K562 (cell line): ENCODE data around the gene KIF1A. TPM values are rescaled to one million over a fixed set of nuclear protein-coding genes. Genes with fewer than 3 reads are reported as not detected.

Experiments used
- ARID2 ChIP-seq: fragments of 450-650 bp; IDR thresholded peaks from 2 replicates; pipeline ENCODE4 v1.6.1; 2017; ENCODE audit warnings: antibody characterized with exemption, mild to moderate bottlenecking
- CBX8 ChIP-seq: fragments of 200-600 bp; sonication (generic); IDR thresholded peaks from 2 replicates; pipeline ENCODE4 v1.6.1; 2012; ENCODE audit warnings: borderline replicate concordance, mixed run types, low read depth, mild to moderate bottlenecking, moderate library complexity, mixed read lengths, low read length, control low read depth, inconsistent platforms; ENCODE audit not compliant: poor library complexity, severe bottlenecking; ENCODE audit errors: extremely low read depth
- CHD7 ChIP-seq: fragments of 200-600 bp; sonication (generic); IDR thresholded peaks from one replicate; pipeline ENCODE4 v1.6.1; 2012; ENCODE audit warnings: mild to moderate bottlenecking, low read depth, low read length, inconsistent platforms
- KLF1 ChIP-seq: fragments of 450-650 bp; IDR thresholded peaks from 2 replicates; pipeline ENCODE4 v1.6.1; 2016; ENCODE audit warnings: missing genetic modification characterization, missing compliant biosample characterization
- NCOA2 ChIP-seq, 2 experiments: fragments of 450-650 bp; IDR thresholded peaks; 2 replicates each; pipeline ENCODE4 v1.6.1; 2018; ENCODE audit warnings: mild to moderate bottlenecking in 2 of 2, moderate library complexity in 1 of 2; ENCODE audit not compliant: partially characterized antibody in 2 of 2
- PRDM10 ChIP-seq: fragments of 450-650 bp; IDR thresholded peaks from 2 replicates; pipeline ENCODE4 v1.6.1; 2018; ENCODE audit not compliant: partially characterized antibody
- SIN3B ChIP-seq: fragments of 450-650 bp; IDR thresholded peaks from 2 replicates; pipeline ENCODE4 v1.6.1; 2017; ENCODE audit warnings: low read depth, mild to moderate bottlenecking, moderate library complexity
- SRSF1 ChIP-seq: fragments of 200-400 bp; formaldehyde crosslinking; IDR thresholded peaks from 2 replicates; pipeline ENCODE4 v1.6.1; 2017; ENCODE audit warnings: mild to moderate bottlenecking, low read depth, low read length, moderate library complexity
- U2AF2 ChIP-seq: fragments of 200-400 bp; formaldehyde crosslinking; optimal IDR thresholded peaks from 2 replicates; pipeline ENCODE3; 2017; ENCODE audit warnings: low read depth, mild to moderate bottlenecking, low read length
- ZNF217 ChIP-seq: sonication (generic); formaldehyde crosslinking; IDR thresholded peaks from 2 replicates; pipeline ENCODE4 v1.8.0; 2022; ENCODE audit warnings: mild to moderate bottlenecking, missing genetic modification reagents
- polyA plus RNA-seq, 8 experiments: library from polyadenylated mRNA; depleted of rRNA in 4 of 8; stranded (reverse) in 5 of 8; unstranded in 3 of 8; fragments of >200 nt; fragmentation: Nextera tagmentation in 2 of 8; fragmentation: Illumina TruSeq in 1 of 8; extraction: Ambion mirVana in 2 of 8; extraction: Trizol in 1 of 8; gene quantifications; 2 replicates each; pipeline versions ENCODE4 v1.2.1 to v1.2.3, GENCODE V29; 2011 to 2014; ENCODE audit warnings: inconsistent platforms in 1 of 8, missing spikeins in 1 of 8
- total RNA-seq, 7 experiments: library from RNA; depleted of rRNA in 6 of 7; stranded (reverse); fragments of >200 nt in 6 of 7; fragmentation: Illumina TruSeq in 2 of 7; extraction: Trizol in 2 of 7; gene quantifications; 2 replicates each; pipeline versions ENCODE4 v1.2.1 to v1.2.3, GENCODE V29; 2011 to 2021; ENCODE audit warnings: low replicate concordance in 1 of 7
- TF ChIP-seq, protein P1 (sequence below): fragments of 250-450 bp; sonication (Bioruptor Pico); IDR thresholded peaks from 2 replicates; pipeline ENCODE4 v1.8.0; 2022; ENCODE audit warnings: moderate library complexity, mild to moderate bottlenecking, inconsistent platforms

Gene KIF1A
- total and polyA plus RNA-seq, 9 of the 15 experiments (the other 6 are each of a cell fraction or from before 2014, with no cell fraction given), result 0.07 to 1.4 (median 0.45) TPM; not detected in 2

- no peak for TF ChIP-seq CHD7
- no peak for TF ChIP-seq SIN3B
- TF ChIP-seq KLF1 (tag), result no peak
- no peak for TF ChIP-seq U2AF2
- TF ChIP-seq, protein P1, sequence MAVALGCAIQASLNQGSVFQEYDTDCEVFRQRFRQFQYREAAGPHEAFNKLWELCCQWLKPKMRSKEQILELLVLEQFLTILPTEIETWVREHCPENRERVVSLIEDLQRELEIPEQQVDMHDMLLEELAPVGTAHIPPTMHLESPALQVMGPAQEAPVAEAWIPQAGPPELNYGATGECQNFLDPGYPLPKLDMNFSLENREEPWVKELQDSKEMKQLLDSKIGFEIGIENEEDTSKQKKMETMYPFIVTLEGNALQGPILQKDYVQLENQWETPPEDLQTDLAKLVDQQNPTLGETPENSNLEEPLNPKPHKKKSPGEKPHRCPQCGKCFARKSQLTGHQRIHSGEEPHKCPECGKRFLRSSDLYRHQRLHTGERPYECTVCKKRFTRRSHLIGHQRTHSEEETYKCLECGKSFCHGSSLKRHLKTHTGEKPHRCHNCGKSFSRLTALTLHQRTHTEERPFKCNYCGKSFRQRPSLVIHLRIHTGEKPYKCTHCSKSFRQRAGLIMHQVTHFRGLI, result no peak
- TF ChIP-seq NCOA2 (IDR thresholded peaks at IDR 0.05; ENCODE audit: partially characterized antibody in 2 of 2), result no peak
- no peak for TF ChIP-seq CBX8
- no peak for TF ChIP-seq ARID2
- TF ChIP-seq PRDM10, result no peak
- TF ChIP-seq ZNF217 (CRISPR knock-in tag), result no peak
- TF ChIP-seq SRSF1, result no peak
Measured at GRCh38 chr2:240865391-240865790, 45.4 kb upstream of the KIF1A start (continued).
